ENCODE results near the gene FURIN.

DNA sequence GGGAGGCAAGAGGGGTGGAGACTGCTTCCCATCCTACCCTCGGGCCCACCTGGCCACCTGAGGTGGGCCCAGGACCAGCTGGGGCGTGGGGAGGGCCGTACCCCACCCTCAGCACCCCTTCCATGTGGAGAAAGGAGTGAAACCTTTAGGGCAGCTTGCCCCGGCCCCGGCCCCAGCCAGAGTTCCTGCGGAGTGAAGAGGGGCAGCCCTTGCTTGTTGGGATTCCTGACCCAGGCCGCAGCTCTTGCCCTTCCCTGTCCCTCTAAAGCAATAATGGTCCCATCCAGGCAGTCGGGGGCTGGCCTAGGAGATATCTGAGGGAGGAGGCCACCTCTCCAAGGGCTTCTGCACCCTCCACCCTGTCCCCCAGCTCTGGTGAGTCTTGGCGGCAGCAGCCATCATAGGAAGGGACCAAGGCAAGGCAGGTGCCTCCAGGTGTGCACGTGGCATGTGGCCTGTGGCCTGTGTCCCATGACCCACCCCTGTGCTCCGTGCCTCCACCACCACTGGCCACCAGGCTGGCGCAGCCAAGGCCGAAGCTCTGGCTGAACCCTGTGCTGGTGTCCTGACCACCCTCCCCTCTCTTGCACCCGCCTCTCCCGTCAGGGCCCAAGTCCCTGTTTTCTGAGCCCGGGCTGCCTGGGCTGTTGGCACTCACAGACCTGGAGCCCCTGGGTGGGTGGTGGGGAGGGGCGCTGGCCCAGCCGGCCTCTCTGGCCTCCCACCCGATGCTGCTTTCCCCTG is 13.8 kb downstream of the FURIN start:
- TF ChIP-seq, protein P1, sequence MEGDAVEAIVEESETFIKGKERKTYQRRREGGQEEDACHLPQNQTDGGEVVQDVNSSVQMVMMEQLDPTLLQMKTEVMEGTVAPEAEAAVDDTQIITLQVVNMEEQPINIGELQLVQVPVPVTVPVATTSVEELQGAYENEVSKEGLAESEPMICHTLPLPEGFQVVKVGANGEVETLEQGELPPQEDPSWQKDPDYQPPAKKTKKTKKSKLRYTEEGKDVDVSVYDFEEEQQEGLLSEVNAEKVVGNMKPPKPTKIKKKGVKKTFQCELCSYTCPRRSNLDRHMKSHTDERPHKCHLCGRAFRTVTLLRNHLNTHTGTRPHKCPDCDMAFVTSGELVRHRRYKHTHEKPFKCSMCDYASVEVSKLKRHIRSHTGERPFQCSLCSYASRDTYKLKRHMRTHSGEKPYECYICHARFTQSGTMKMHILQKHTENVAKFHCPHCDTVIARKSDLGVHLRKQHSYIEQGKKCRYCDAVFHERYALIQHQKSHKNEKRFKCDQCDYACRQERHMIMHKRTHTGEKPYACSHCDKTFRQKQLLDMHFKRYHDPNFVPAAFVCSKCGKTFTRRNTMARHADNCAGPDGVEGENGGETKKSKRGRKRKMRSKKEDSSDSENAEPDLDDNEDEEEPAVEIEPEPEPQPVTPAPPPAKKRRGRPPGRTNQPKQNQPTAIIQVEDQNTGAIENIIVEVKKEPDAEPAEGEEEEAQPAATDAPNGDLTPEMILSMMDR (IDR thresholded peaks at IDR 0.05; ENCODE audit: insufficient read depth, low read depth, low read length), result no peak
- TF ChIP-seq EZH2 (IDR thresholded peaks at IDR 0.05; ENCODE audit: insufficient read depth, low read length), result no peak

Data from astrocyte (in vitro differentiated cells and primary cell).